ENCODE data around the gene HAND1.

HAND1 gene

GRCh38 chr5:154511984-154512383 lies 34.0 kb upstream of the HAND1 start:
- H3K4me3 Mint-ChIP-seq: no peak overlapping the region
- peaks cover 22% of the 10 kb centered on the region for H3K27me3 Mint-ChIP-seq (ENCODE audit: low read depth, poor library complexity)

GRCh38 chr5:154509784-154510555 lies 31.9 kb upstream of the HAND1 start:
- no peak overlapping the region for H3K27ac Mint-ChIP-seq
- peaks cover 27% of the 10 kb centered on the region for H3K27me3 Mint-ChIP-seq (ENCODE audit: low read depth, poor library complexity)
- no peaks in the 10 kb centered on the region for H3K9me3 Mint-ChIP-seq
- H3K4me3 Mint-ChIP-seq: no peak overlapping the region
- DNase-seq: no peak
- no peak for TF ChIP-seq CTCF (IDR thresholded peaks at IDR 0.05)
- H3K4me1 Mint-ChIP-seq: peaks cover 29% of the 10 kb centered on the region
- H3K36me3 Mint-ChIP-seq (ENCODE audit: low read depth): no peaks in the 10 kb centered on the region

More at GRCh38 chr5:154511984-154512383, 34.0 kb upstream of the HAND1 start:
- no peak overlapping the region for H3K27ac Mint-ChIP-seq
- peaks cover 14% of the 10 kb centered on the region for H3K4me1 Mint-ChIP-seq
- no peak for DNase-seq
- H3K36me3 Mint-ChIP-seq (ENCODE audit: low read depth): no peaks in the 10 kb centered on the region
- no peak for TF ChIP-seq CTCF (IDR thresholded peaks at IDR 0.05)
- H3K9me3 Mint-ChIP-seq: no peaks in the 10 kb centered on the region

- H3K9me3 Mint-ChIP-seq: no peaks in the 10 kb centered on the region
- H3K27me3 Mint-ChIP-seq (ENCODE audit: low read depth, poor library complexity): peaks cover 13% of the 10 kb centered on the region
- peaks cover 33% of the 10 kb centered on the region for H3K4me1 Mint-ChIP-seq
- H3K4me3 Mint-ChIP-seq: no peak overlapping the region
- H3K36me3 Mint-ChIP-seq (ENCODE audit: low read depth): no peaks in the 10 kb centered on the region
- H3K27ac Mint-ChIP-seq: no peak overlapping the region
- no peak for DNase-seq
- TF ChIP-seq CTCF (IDR thresholded peaks at IDR 0.05): no peak
Measured at GRCh38 chr5:154508114-154508513, 30.1 kb upstream of the HAND1 start.

- Mint-ChIP-seq H3K9me3 (no peaks in the 10 kb centered on the region), H3K36me3 (ENCODE audit: low read depth) (no peaks in the 10 kb centered on the region), H3K27ac (no peak overlapping the region), H3K4me3 (no peak overlapping the region), H3K4me1 (peaks cover 33% of the 10 kb centered on the region), H3K27me3 (ENCODE audit: low read depth, poor library complexity) (peaks cover 19% of the 10 kb centered on the region)
- TF ChIP-seq CTCF (IDR thresholded peaks at IDR 0.05): no peak
- no peak for DNase-seq
Measured at GRCh38 chr5:154506716-154507080, 28.7 kb upstream of the HAND1 start.

- H3K27ac Mint-ChIP-seq: no peak overlapping the region
- no peaks in the 10 kb centered on the region for H3K9me3 Mint-ChIP-seq
- no peak for TF ChIP-seq CTCF (IDR thresholded peaks at IDR 0.05)
- peaks cover 24% of the 10 kb centered on the region for H3K27me3 Mint-ChIP-seq (ENCODE audit: low read depth, poor library complexity)
- no peak for DNase-seq
- H3K36me3 Mint-ChIP-seq (ENCODE audit: low read depth): no peaks in the 10 kb centered on the region
- peaks cover 33% of the 10 kb centered on the region for H3K4me1 Mint-ChIP-seq
- H3K4me3 Mint-ChIP-seq: no peak overlapping the region
Measured at GRCh38 chr5:154506049-154506715, 28.2 kb upstream of the HAND1 start.

Measured in nephron progenitor cell (in vitro differentiated cells).